H1 (cell line): ENCODE data around the gene FZD4. TPM values are rescaled to one million over a fixed set of nuclear protein-coding genes. Genes with fewer than 3 reads are reported as not detected.
"Not testable (repeated sequence)": the region's sequence is repeated elsewhere in the genome, so short reads cannot be mapped to it uniquely, and the experiment has no call there.

Experiments
- CTCF ChIA-PET: fragments of 300-600 bp; sonication (Branson Sonifier 250); formaldehyde crosslinking; loops from one replicate; lab custom pipeline; 2021; ENCODE audit not compliant: partially characterized antibody; lab: Charles Lee
- POLR2A ChIA-PET: fragments of 300-600 bp; sonication (Branson Sonifier 250); formaldehyde crosslinking; loops from one replicate; lab custom pipeline; 2021; ENCODE audit warnings: inconsistent platforms; ENCODE audit not compliant: partially characterized antibody; lab: Charles Lee
- DNase-seq, 2 experiments: peaks; one replicate each; pipeline versions ENCODE4 v3.0.0 to v3.0.0-alpha.2; 2010 to 2022; ENCODE audit warnings: low spot score in 2 of 2, low read depth in 1 of 2, mixed read lengths in 1 of 2
- FAIRE-seq: peaks from 2 replicates; lab custom pipeline; 2011; peaks lifted over from hg19 to GRCh38; lab: Jason Lieb, UNC
- H2AFZ ChIP-seq: 2 replicates; pipeline ENCODE4 v1.8.1; 2012; ENCODE audit warnings: low read length, inconsistent platforms
- H2AK5ac ChIP-seq: 2 replicates; pipeline ENCODE4 v1.6.1; 2013; ENCODE audit warnings: low read depth, low read length
- H2BK120ac ChIP-seq: replicated peaks from 2 replicates; pipeline ENCODE3; 2013; ENCODE audit warnings: low read depth, low read length, inconsistent platforms
- H2BK12ac ChIP-seq: 2 replicates; pipeline ENCODE4 v1.6.1; 2013; ENCODE audit warnings: low read depth, low read length
- H2BK15ac ChIP-seq: 2 replicates; pipeline ENCODE4 v1.6.1; 2013; ENCODE audit warnings: low read length
- H2BK20ac ChIP-seq: 2 replicates; pipeline ENCODE4 v1.6.1; 2013; ENCODE audit warnings: low read length
- H2BK5ac ChIP-seq: 2 replicates; pipeline ENCODE4 v1.6.1; 2013; ENCODE audit warnings: low read depth, low read length
- H3K14ac ChIP-seq: 2 replicates; pipeline ENCODE4 v1.6.1; 2013; ENCODE audit warnings: inconsistent platforms; ENCODE audit not compliant: insufficient read length
- H3K18ac ChIP-seq: 2 replicates; pipeline ENCODE4 v1.6.1; 2013; ENCODE audit warnings: low read length; ENCODE audit errors: extremely low read depth
- H3K23ac ChIP-seq: 2 replicates; pipeline ENCODE4 v1.6.1; 2013; ENCODE audit warnings: inconsistent platforms; ENCODE audit not compliant: insufficient read length
- H3K23me2 ChIP-seq: 2 replicates; pipeline ENCODE4 v1.6.1; 2013; ENCODE audit warnings: low read depth, low read length
- H3K27ac ChIP-seq: 2 replicates; pipeline ENCODE4 v1.6.1; 2011; ENCODE audit warnings: low read depth, low read length, inconsistent platforms
- H3K27me3 ChIP-seq, 4 experiments: replicated peaks in 1 of 4; 1 replicate in 1 of 4; 2 replicates in 3 of 4; pipeline versions ENCODE4 v1.6.1 to v1.8.1; 2011 to 2013; ENCODE audit warnings: low read length in 3 of 4, mild to moderate bottlenecking in 3 of 4, inconsistent platforms in 2 of 4, mixed read lengths in 2 of 4, moderate library complexity in 1 of 4; ENCODE audit not compliant: control insufficient read depth in 3 of 4, insufficient read depth in 3 of 4; ENCODE audit errors: extremely low read depth in 1 of 4
- H3K36me3 ChIP-seq, 4 experiments: 2 replicates each; pipeline versions ENCODE4 v1.6.1 to v1.8.1; 2011 to 2013; ENCODE audit warnings: mild to moderate bottlenecking in 4 of 4, low read length in 3 of 4, moderate library complexity in 2 of 4, control low read depth in 1 of 4, inconsistent platforms in 1 of 4; ENCODE audit not compliant: insufficient read depth in 4 of 4, control insufficient read depth in 2 of 4
- H3K4ac ChIP-seq: replicated peaks from 2 replicates; pipeline ENCODE3; 2013; ENCODE audit warnings: low read length, low read depth, mixed read lengths, inconsistent platforms; ENCODE audit not compliant: insufficient read length
- H3K4me1 ChIP-seq, 4 experiments: replicated peaks in 1 of 4; 1 replicate in 1 of 4; 2 replicates in 3 of 4; pipeline versions ENCODE4 v1.6.1 to v1.8.1; 2011 to 2013; ENCODE audit warnings: low read length in 3 of 4, inconsistent platforms in 2 of 4, mixed read lengths in 1 of 4; ENCODE audit not compliant: insufficient read depth in 4 of 4, control insufficient read depth in 3 of 4
- H3K4me2 ChIP-seq, 2 experiments: 2 replicates each; pipeline versions ENCODE4 v1.6.1 to v1.8.1; 2011 to 2013; ENCODE audit warnings: low read depth in 2 of 2, low read length in 2 of 2, control low read depth in 1 of 2, inconsistent platforms in 1 of 2, mild to moderate bottlenecking in 1 of 2; ENCODE audit not compliant: insufficient read depth in 1 of 2
- H3K4me3 ChIP-seq, 4 experiments: fragments of 200-600, 300-600 bp in 1 of 4; sonication (generic), shearing (Covaris generic), sonication (Bioruptor Twin) in 1 of 4; 2 replicates each; pipeline versions ENCODE4 v1.5.1 to v1.8.1; 2011 to 2016; ENCODE audit warnings: low read length in 4 of 4, low read depth in 3 of 4, control low read depth in 2 of 4, inconsistent platforms in 2 of 4, mild to moderate bottlenecking in 2 of 4, mixed read lengths in 1 of 4, moderate library complexity in 1 of 4; ENCODE audit not compliant: insufficient read depth in 2 of 4; ENCODE audit errors: extremely low read depth in 1 of 4
- H3K56ac ChIP-seq: replicated peaks from 2 replicates; pipeline ENCODE3; 2013; ENCODE audit warnings: low read depth, mild to moderate bottlenecking, mixed read lengths, low read length, inconsistent platforms; ENCODE audit not compliant: insufficient read length
- H3K79me1 ChIP-seq: 2 replicates; pipeline ENCODE4 v1.6.1; 2013; ENCODE audit warnings: low read depth, low read length, control low read depth
- H3K79me2 ChIP-seq, 2 experiments: 2 replicates each; pipeline versions ENCODE4 v1.6.1 to v1.8.1; 2012 to 2013; ENCODE audit warnings: low read length in 2 of 2, mild to moderate bottlenecking in 2 of 2, inconsistent platforms in 1 of 2; ENCODE audit not compliant: insufficient read depth in 2 of 2, control insufficient read depth in 1 of 2
- H3K9ac ChIP-seq, 4 experiments: replicated peaks in 1 of 4; 1 replicate in 1 of 4; 2 replicates in 3 of 4; pipeline versions ENCODE4 v1.6.1 to v1.8.1; 2011 to 2013; ENCODE audit warnings: low read depth in 3 of 4, low read length in 3 of 4, control low read depth in 2 of 4, mild to moderate bottlenecking in 2 of 4, moderate library complexity in 2 of 4, inconsistent platforms in 1 of 4; ENCODE audit errors: extremely low read depth in 1 of 4
- H3K9me3 ChIP-seq, 2 experiments: 2 replicates each; pipeline versions ENCODE4 v1.6.1 to v1.8.1; 2012 to 2013; ENCODE audit warnings: mild to moderate bottlenecking in 2 of 2, moderate library complexity in 2 of 2, control low read depth in 1 of 2, inconsistent platforms in 1 of 2, low read depth in 1 of 2, low read length in 1 of 2, mixed read lengths in 1 of 2; ENCODE audit not compliant: insufficient read depth in 2 of 2
- H4K20me1 ChIP-seq, 2 experiments: replicated peaks in 1 of 2; 2 replicates each; pipeline versions ENCODE3 to v1.8.1; 2011 to 2013; ENCODE audit warnings: inconsistent platforms in 2 of 2, low read length in 2 of 2, mild to moderate bottlenecking in 1 of 2; ENCODE audit not compliant: insufficient read depth in 2 of 2, control insufficient read depth in 1 of 2
- H4K5ac ChIP-seq: 2 replicates; pipeline ENCODE4 v1.6.1; 2013; ENCODE audit warnings: low read length, low read depth, mixed read lengths, inconsistent platforms; ENCODE audit not compliant: insufficient read length
- H4K8ac ChIP-seq: 2 replicates; pipeline ENCODE4 v1.8.0; 2013; ENCODE audit warnings: mild to moderate bottlenecking, moderate library complexity, low read length, inconsistent platforms; ENCODE audit not compliant: insufficient read depth; ENCODE audit errors: extremely low read depth
- H4K91ac ChIP-seq: replicated peaks from 2 replicates; pipeline ENCODE3; 2013; ENCODE audit warnings: low read length, mixed read lengths, inconsistent platforms; ENCODE audit not compliant: insufficient read length
- RNF2 ChIP-seq: fragments of 200-900, 300-1000 bp; sonication (generic); IDR thresholded peaks from 2 replicates; pipeline ENCODE4 v1.7.1; 2016; ENCODE audit warnings: borderline replicate concordance, low read depth, mild to moderate bottlenecking, antibody characterized with exemption, low read length; ENCODE audit not compliant: poor library complexity, severe bottlenecking; ENCODE audit errors: missing control alignments
- WGBS, 2 experiments: shearing (Covaris generic) in 1 of 2; methylation state at CpG; one replicate each; pipeline versions ENCODE4 v1.1.6 to v1.1.7; 2013 to 2015; ENCODE audit warnings: low lambda C conversion rate in 2 of 2, mixed read lengths in 2 of 2, inconsistent platforms in 1 of 2, low coverage in 1 of 2, missing lambda C conversion rate in 1 of 2; ENCODE audit not compliant: insufficient replicate concordance in 2 of 2, insufficient coverage in 1 of 2, insufficient read length in 1 of 2; ENCODE audit errors: extremely low coverage in 1 of 2, missing lambda C conversion rate in 1 of 2; 5-methylcytosine and 5-hydroxymethylcytosine counted together
- polyA plus RNA-seq, 7 experiments: library from polyadenylated mRNA; depleted of rRNA in 3 of 7; stranded (reverse) in 5 of 7; unstranded in 2 of 7; fragments of >200 nt in 5 of 7; fragments of 200-250 nt in 2 of 7; gene quantifications; 1 replicate in 5 of 7; 2 replicates in 1 of 7; 4 replicates in 1 of 7; pipeline versions ENCODE4 v1.2.1 to v1.2.3, GENCODE V29; 2011 to 2013; ENCODE audit warnings: missing spikeins in 2 of 7, mixed read lengths in 2 of 7
- total RNA-seq: library from RNA; stranded (reverse); fragmentation: NEBNext Ultra II Directional; extraction: Animal tissue kit (Norgen Biotek cat#: 25700); gene quantifications from 2 replicates; pipeline ENCODE4 v1.2.1, GENCODE V29; 2021

The FZD4 gene
- total and polyA plus RNA-seq, 2 of the 8 experiments (the other 6 are each of a cell fraction or from before 2014, with no cell fraction given) = 3.1 to 7.1 TPM

DNA sequence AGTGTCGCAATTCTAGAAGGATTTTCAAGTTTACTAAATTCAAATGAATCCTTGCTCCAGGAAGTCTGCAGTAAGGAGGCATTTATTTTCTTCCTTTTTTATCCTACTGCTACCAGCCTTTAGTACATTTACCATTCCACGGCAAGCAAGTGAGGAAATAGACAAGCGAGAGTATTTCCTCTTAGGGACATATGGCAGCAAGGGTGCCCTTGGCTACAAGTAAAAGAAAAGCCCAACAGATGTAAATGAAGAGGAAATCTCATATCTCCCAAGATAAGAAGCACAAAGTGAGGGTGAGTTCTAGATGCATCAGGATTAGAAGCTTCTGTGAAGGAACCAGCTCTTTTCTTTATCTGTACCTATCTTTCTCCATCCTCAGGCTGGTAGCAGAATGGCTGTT, 37.8 kb upstream of the FZD4 start (continued):
- no peak for TF ChIP-seq RNF2

DNA sequence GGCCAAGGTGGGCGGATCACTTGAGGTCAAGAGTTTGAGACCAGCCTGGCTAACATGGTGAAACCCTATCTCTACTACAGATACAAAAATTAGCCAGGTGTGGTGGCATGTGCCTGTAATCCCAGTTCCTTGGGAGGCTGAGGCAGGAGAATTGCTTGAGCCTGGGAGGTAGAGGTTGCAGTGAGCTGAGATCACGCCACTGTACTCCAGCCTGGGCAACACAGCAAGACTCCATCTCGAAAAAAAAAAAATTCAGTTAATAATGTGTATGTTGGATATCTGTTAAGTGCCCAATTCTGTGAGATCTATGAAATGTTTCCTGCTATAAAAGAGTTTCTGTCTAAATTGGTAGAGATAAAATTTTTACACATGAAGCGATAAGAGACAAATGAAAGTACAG, 37.1 kb upstream of the FZD4 start:
- H3K27me3 ChIP-seq, H3K36me3 ChIP-seq, H4K91ac ChIP-seq, H3K9me3 ChIP-seq, H3K27ac ChIP-seq, H2BK20ac ChIP-seq, H3K18ac ChIP-seq, H3K79me2 ChIP-seq, H2BK12ac ChIP-seq, H4K5ac ChIP-seq, H3K4ac ChIP-seq, H3K4me2 ChIP-seq, H3K14ac ChIP-seq, H4K8ac ChIP-seq, H2BK15ac ChIP-seq, H2BK120ac ChIP-seq, H4K20me1 ChIP-seq, H3K56ac ChIP-seq, CTCF ChIA-PET, H2AFZ ChIP-seq, H3K23me2 ChIP-seq, H3K4me3 ChIP-seq, POLR2A ChIA-PET, DNase-seq, H3K79me1 ChIP-seq, H2BK5ac ChIP-seq, H3K9ac ChIP-seq, H3K4me1 ChIP-seq, H2AK5ac ChIP-seq, H3K23ac ChIP-seq, FAIRE-seq: not testable (repeated sequence)
- WGBS, 2 experiments = 92% methylated on average over 4 of the region's 4 CpGs; no CpG with 5 or more reads in 1 of the 2 experiments
